Measurements from ENCODE around the gene PLPP7.
"Not testable (repeated sequence)": the region's sequence is repeated elsewhere in the genome, so short reads cannot be mapped to it uniquely, and the experiment has no call there.

Gene PLPP7

DNA sequence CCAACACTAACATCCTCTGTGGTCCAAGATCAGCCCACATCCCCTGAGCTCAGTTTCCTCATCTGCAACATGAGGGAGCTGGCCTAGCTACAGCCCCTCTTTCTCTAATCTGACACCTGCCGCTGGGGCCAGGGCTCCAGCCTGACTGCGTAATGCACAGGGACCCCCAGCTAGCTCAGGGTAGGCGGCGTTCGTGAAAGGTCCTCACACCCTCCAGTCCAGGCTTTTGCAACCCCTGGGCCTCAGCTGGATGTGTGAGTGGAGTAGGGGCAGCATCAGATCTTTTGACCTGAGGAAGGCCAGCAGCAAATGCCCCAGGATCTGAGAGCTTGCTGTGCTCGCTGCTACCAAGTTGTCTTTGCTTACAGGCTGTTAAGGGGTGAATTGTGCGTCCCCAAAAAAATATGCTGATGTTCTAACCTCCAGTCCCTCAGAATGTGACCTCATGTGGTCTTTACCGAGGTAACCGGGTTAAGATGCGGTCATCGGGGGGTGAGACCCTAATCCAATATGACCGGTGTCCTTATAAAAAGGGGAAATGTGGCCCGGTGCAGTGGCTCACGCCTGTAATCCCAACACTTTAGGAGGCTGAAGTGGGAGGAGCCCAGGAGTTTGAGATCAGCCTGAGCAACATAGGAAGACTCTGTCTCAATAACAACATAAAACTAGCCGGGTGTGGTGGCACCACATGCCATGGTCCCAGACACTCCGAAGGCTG, 47.8 kb downstream of the PLPP7 start:
- DNase-seq, result no peak

DNA sequence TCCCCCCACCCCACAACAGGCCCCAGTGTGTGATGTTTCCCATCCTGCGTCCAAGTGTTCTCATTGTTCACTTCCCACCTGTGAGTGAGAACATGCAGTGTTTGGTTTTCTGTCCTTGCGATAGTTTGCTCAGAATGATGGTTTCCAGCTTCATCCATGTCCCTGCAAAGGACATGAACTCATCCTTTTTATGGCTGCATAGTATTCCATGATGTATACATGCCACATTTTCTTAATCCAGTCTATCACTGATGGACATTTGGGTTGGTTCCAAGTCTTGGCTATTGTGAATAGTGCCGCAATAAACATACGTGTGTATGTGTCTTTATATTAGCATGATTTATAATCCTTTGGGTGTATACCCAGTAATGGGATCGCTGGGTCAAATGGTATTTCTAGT, 49.7 kb downstream of the PLPP7 start:
- DNase-seq, result not testable (repeated sequence)

DNA sequence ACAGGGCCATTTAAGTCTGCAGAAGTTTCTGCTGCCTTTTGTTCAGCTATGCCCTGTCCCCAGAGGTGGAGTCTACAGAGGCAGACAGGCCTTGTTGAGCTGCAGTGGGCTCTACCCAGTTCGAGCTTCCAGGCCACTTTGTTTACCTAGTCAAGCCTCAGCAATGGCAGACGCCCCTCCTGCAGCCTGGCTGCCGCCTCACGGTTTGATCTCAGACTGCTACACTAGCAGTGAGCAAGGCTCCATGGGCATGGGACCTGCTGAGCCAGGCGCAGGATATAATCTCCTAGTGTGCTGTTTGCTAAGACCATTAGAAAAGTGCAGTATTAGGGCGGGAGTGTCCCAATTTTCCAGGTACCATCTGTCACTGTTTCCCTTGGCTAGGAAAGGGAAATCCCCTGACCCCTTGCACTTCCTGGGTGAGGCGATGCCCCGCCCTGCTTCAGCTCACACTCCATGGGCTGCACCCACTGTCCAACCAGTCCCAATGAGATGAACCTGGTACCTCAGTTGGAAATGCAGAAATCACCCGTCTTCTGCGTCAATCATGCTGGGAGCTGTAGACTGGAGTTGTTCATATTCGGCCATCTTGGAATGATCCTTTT, 55.5 kb downstream of the PLPP7 start:
- not testable (repeated sequence) for DNase-seq

DNA sequence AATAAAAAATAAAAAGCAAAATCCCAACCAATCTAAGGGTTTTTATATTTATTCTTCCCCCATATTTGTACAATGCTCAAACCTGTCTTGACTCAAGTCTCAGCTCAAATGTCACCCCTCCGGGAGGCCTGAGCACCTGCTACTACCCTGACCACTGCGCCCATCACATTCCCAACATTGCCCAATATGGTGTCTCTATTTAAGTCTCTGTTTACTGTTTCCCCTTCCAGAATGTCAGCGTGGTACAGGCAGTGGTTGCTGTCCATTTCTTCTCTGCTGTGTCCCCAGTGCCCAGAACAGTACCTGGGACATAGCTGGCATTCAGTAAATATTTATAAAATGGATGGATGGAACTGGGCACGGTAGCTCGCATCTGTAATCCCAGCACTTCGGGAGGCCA, 57.0 kb downstream of the PLPP7 start:
- DNase-seq, result no peak

DNA sequence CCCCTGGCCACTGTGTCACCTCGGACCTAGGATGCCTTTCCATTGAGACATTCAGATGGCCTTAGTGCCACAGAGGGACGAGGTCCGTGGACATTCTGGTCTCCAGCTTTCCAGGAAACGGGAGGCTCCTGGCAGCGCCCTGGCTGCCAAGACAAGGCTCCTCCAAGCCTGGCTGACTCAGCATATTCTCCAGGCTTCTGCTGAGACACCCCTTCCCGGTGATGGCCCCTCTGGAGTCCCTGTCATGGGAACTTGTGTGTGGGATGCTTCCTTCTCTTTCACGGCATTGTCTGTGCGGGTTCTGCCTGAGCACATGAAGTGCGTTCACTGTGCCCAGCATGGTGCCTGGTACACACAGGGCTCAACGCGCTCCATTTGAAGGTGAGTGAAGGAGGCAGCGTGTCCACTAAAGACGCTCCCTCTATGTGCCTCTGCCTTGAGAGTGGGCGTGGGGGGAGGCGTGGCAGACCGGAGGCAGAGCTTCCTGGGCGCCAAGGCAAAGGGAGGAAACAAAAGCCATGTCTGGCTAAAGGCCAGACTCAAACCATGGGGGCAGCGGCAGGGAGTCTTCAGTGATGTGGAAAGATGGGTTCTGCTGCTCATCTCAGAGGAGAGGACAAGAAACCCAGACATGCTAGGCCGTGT, 58.0 kb downstream of the PLPP7 start:
- DNase-seq, result no peak

DNA sequence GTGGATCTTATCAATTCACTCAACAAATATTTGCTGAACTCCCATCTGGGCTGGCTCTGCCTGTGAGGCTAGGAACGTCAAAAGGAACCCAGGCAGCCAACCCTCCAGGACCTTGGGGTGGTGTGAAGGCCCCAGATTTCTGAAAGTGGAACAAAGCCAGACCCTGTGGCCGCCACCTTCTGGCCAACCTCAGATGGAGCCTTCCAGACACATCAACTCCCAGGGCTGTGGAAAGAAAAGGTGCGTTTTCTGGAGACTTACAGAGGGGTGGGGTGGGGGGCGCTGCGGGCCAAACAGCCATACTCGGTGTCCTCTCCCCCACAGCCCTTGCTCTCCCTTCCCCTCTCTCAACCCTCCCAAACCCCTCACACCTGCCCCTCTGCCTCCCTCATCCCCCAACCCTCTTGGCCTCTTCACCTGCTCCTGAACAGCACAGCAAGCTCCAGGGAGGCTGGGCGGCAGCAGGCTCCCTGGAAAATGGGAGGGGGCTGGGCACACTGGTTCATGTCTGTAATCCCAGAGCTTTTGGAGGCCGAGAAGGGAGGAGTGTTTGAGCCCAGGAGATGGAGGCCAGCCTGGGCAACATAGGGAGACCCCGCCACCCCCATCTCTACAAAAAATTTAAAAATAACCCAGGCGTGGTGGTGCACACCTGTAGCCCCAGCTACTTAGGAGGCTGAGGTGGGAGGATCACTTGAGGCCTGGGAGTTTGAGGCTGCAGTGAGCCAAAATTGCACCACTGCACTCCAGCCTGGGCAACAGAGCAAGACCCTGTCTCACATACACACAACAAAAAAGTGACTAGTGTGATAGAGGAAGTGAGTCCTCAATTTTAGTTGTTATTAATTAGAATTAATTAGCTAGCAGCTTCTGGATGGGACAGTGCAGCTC, 59.4 kb downstream of the PLPP7 start:
- no peak for DNase-seq

DNA sequence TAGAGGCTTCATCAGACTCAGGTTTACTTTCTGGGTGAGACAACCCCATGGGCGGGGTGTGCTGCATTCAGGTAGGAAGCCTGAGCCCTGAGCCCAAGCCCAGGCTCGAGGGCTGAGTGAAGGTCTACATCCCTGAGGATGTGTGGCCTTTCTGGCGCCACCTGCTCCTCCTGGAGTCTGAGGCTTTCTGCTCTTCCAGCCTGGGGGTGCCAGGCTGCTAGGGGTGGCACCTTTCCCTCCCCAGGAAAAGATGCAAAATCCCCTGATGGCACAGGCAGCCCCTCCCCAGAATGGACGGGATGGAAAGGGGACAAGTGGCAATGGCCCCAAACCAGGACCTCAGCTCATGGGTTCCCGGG, 60.0 kb downstream of the PLPP7 start:
- DNase-seq, result no peak

DNA sequence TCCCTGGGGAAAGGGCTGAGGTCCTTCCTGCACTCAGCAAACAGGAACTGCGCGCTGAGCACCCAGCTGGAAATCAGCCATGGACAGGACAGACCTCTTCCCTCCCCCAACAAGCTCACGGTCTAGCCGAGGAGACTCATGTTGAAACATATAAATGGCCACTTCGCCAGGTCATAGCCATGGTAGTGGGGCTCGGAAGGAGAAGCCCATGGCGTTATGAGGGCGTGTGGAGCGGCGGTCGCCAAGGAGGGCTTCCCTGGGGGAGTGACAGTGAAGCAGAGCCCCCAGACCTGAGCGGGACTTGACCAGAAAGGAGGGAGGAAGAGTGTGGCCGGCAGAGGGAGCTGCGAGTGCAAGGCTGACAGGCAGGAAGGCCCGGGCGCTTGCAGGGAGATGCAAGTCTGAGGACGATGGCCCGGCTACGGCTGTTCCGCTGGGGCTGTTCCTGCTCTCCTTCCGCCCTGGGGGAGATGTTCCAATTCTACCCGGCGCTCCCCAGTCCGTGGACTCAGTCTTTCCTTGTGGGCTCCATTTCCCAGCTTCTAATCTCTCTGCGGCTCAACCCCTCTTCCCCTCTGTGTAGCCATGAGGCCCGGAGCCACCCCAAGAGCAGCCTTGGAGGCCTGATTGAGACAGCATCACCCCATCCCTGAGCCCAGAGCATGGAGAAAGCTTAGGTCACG, 60.5 kb downstream of the PLPP7 start:
- DNase-seq, result peak; percentile 93

DNA sequence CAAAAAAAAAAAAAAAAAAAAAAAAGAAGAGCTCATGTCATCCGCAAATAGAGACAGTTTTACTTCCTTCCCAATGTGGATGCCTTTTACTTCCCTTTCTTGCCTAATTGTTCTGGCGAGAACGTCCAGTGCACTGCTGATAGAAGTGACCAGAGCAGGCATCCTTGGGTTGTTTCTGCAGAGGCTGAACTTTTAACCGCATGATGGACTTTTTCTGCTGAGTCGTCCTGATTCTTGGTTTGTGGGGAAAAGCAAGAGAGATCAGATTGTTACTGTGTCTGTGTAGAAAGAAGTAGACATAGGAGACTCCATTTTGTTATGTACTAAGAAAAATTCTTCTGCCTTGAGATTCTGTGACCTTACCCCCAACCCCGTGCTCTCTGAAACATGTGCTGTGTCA, 67.0 kb downstream of the PLPP7 start:
- DNase-seq, result not testable (repeated sequence)

DNA sequence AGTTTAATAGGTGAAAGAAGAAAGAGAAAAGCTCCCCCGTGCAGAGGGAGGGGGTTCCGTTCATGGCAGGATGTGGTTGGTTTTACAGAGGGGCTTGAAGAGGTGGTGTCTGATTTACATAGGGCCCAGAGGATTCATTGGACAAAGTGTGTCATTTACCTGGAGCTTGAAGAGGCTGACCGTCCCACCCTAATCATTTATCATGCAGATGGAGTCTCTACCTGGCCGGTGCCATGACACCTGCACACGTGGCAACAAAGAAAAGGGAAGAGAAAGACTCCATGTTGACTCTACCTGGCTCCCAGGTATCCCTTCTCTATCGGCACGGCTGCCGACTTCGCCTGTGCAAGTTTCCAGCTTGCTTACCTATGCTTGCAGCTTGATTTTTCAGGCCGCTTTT, 69.0 kb downstream of the PLPP7 start:
- no peak for DNase-seq
